GM18951 (cell line): ENCODE data around the gene ZFPM1.

ENCODE experiments used
- POLR2A ChIP-seq: IDR thresholded peaks from 4 replicates; pipeline ENCODE4 v1.6.1; 2011; ENCODE audit warnings: mild to moderate bottlenecking; ENCODE audit not compliant: insufficient read length, insufficient read depth; ENCODE audit errors: extremely low read depth
- in situ Hi-C: fragments of 300-500 bp; cut with MboI; formaldehyde crosslinking; loops from one replicate; pipeline ENCODE4 v1.12.0; 2022; ENCODE audit warnings: low sequenced_read_pairs, mixed read lengths, inconsistent platforms; ENCODE audit not compliant: unreplicated experiment

Gene ZFPM1

DNA sequence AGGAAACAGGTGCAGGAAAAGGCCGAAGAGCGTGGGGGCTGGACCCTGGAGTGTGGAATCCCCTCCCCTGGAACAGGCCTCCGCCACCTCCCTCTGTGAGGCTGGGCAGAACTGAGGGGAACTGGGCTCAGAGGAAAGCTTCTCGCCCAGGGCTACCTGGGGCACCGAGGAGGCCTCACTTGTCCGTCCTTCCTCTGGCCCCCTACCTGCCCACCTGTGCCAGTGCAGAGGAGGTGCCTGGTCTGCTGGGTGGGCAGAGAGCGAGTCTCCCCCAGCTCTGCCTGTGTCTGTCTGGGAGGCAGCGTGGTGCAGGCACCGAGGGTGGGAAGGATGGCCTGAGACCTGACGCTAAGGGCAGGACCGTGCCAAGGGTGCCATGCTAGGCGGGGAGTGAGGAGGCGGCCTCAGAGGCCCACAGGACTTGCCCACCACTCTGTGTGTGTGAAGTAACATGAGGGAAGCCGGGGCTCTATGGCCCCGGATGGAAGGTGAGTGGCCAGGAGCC is 42.2 kb downstream of the ZFPM1 start:
- no peak for TF ChIP-seq POLR2A
- in situ Hi-C loops: no loop called here

DNA sequence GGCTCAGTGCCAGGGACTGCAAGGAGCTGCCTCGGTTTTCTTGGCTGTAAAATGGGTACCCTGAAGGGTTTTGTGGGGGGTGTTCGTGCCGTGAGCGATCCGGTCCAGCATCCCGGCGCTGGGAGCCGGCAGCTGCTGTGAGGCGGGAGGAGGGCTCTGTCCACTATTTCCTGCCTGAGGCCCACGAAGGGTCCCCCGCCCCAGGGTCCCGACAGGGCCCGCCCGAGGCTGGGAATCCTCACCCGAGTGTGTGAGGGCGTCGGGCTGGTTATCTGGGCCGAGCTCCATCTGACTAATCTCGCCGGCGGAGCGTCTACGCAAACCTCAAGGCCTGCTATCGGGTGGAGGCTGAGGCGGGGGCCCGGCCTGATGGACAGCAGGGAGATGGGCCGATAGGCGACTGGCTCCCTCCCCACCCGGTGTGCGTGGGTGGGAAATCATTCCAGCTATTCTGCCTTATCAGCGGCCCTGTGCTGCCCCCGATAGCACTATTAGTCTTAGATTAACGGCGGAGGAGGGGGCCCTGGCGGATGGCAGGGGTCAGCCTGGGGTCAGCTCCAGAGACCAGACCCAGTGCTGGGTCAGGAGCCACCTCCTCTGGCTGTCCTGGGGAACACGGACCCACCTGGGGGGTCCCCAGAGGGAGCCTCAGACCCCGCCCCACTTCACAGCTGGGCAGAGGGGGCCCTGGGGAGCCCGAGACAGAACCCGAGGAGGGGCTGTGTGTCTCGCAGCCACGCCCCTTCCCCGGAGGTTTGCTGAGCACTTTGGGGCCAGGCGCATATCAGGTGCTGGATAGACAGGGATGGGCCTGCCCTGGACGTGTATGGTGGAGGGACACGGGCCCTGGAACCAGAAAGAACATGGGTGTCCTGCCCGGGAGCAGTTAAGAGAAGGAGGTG is 44.7 kb downstream of the ZFPM1 start:
- in situ Hi-C loops: no loop called here
- no peak for TF ChIP-seq POLR2A

DNA sequence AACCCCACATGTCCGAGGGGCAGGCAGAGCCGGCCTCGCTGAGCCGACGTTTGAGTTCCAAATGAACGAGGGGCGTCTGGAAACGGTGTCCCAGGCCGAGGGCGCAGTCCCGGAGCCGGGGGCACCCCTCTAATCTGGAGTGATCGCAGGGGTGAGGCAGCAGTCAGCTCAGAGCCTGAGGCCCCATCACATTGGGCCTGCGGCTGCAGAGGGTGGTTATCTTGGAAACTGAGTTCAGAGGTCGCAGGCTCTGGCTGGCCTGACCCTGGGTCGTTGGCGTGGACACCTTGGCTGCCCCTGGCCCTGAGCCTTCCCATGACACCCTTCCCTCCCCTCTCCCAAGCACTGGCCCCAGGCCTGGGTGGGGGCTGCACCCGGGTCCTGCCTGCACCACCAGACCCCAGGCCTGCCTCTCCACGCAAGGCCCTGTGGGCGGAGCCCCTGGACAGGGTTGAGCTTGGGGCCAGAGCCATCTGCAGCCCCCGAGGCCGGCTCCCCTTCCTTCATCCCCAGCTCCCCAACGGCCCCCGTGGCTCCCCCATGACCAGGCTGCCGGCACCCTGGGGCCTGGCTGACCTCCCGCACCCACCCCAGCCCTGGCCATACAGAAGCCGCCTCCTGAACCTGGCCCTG is 45.6 kb downstream of the ZFPM1 start:
- TF ChIP-seq POLR2A: no peak
- in situ Hi-C loops: no loop called here

DNA sequence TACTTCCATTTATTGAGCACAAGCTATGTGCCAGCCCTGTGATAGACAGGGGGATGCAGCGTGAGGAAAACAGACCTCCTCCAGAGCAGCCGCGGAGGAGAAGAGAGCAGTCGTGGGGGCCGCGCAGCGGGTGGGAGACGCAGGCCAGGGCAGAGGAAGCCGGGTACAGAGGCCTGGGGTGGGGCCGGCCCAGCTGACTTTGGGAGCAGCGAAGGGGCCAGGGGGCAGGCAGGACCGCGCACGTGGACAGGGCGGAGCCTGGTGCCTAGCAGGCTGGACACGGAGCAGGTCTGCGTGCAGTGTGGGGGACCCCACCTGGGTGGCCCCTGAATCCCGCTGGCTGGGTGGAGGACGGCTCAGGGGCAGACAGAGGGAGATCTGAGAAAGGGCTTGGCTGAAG is 46.2 kb downstream of the ZFPM1 start:
- in situ Hi-C loops: no loop called here
- no peak for TF ChIP-seq POLR2A

DNA sequence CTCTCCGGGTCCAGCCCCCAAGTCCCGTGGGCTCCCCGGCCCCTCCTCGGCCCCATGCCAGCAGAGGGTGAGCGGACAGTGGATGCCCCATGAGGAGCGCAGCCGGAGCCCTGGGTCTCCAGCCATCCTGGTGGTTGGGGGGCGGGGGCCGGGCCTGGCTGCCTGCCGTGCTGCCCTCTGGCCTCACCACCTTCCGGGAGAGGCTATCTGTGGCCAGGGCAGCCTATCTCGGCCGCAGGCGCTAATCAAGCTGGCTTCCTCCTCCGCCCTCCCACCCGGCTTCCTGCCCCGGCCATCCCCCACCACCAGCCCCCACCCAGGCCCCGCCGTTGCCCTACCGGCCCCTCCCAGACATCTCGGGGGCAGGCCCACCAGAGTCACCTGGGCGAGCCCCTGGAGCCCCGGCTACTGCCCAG is 46.8 kb downstream of the ZFPM1 start:
- in situ Hi-C loops: no loop called here
- no peak for TF ChIP-seq POLR2A

DNA sequence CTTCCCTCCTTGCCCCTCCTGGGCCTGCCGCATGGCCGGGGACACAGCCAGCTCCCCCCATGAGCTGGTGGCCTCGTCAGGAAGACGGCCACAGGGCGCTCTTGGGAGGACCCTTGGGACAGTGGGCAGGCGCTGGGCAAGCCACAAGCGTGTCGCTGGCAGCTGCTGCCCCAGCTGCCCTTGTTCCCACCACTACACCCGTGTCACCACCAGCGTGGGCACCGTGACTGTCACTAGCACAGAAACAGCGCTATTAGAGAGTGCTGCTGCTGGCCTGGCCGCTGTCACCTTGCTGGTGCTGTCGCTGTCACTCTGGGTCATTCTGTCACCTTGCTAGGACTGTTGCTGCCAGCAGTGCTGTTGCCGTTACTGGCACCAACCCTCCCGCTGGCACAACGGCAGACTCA is 47.2 kb downstream of the ZFPM1 start:
- no peak for TF ChIP-seq POLR2A
- in situ Hi-C loops: no loop called here

DNA sequence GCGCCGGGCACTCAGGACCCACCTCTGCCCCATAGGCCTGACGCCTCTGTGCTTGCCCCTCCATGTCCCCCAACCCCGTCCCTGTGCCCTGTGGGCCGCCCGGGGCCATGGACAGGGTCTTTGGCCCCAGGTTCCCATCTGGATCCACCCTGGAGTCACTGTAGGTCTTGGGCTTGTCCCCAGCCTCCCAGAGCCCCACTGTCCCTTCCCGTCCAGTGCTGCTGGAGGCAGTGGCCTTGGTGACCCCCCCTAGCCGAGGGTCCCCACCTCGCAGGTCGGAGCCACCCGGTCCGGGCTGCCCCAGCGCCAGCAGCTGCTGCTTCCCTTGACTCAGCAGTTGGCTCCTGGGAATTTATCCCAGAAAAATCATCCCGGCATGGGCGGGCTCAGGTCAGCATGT is 49.3 kb downstream of the ZFPM1 start:
- TF ChIP-seq POLR2A: no peak
- in situ Hi-C loops: no loop called here

DNA sequence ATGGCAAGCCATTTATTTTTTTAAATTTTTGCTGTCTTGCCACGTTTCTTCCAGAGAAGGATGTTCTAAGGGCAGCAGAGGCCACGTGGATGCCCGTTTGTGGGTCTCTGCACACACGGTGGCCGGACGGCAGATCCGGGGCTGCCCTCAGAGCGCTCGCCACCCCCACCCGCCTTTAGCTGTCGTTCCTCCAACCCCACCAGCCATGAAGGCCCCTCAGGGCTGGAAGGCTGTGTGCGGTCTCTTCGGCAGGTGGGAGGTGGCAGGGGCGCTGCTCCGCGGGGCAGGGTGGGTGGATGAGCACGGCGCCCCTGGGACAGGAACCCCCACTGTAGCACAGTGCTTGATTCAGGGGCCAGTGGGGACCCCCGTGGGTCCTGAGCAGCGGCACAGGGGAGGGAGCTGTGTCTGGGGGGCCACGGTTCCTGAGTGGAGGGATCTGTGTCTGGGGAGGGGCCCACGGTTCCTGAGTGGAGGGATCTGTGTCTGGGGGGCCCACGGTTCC is 49.7 kb downstream of the ZFPM1 start:
- in situ Hi-C loops: no loop called here
- no peak for TF ChIP-seq POLR2A

DNA sequence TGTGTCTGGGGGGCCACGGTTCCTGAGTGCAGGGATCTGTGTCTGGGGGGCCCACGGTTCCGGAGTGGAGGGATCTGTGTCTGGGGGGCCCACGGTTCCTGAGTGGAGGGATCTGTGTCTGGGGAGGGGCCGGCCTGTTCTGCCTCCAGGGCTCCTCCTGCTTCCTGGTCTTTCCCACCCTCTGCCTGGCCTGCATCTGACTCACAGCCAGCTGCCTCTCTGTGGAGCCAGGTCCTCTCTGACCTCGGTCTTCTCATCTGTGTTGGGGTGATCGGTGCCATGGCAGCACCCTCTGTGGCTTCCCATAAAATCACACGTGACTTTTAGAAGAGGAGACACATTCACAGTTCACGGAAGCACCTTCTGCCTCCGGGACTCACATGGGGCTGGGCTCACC is 50.3 kb downstream of the ZFPM1 start:
- in situ Hi-C loops: no loop called here
- no peak for TF ChIP-seq POLR2A

DNA sequence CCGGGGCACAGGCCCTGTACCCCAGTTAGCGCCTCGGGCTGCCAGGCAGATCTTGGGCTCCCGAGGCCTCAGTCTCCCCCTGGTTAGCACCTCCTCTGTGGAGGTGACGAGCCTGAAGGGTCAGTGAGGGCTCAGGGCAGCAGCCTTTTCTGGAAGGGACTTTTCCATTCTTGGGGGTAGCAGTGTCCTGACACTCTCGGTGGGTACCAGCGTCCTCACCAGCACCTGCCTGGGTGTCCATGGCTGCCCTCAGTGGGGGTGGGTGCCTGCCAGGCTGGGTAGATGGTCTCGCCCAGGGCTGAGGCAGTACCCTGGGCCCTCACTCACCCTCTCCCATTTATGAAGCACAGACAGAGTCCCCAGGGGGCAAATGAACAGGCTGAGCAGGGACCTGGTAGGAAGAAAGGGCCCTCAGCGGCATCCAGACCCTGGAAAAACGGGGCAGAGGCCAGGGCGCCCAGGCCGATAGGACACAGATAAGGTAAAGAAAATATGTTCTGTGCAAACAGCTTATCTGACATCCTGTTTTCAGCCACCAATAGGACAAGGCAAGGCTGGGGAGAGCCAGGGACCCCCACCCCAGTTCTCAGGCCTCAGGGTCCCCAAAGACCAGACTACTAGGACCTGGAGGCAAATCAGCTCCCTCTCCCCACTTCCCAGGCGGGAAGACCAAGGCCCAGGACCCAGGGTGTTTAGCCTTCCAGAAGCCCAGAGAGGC is 50.9 kb downstream of the ZFPM1 start:
- in situ Hi-C loops: no loop called here
- no peak for TF ChIP-seq POLR2A

DNA sequence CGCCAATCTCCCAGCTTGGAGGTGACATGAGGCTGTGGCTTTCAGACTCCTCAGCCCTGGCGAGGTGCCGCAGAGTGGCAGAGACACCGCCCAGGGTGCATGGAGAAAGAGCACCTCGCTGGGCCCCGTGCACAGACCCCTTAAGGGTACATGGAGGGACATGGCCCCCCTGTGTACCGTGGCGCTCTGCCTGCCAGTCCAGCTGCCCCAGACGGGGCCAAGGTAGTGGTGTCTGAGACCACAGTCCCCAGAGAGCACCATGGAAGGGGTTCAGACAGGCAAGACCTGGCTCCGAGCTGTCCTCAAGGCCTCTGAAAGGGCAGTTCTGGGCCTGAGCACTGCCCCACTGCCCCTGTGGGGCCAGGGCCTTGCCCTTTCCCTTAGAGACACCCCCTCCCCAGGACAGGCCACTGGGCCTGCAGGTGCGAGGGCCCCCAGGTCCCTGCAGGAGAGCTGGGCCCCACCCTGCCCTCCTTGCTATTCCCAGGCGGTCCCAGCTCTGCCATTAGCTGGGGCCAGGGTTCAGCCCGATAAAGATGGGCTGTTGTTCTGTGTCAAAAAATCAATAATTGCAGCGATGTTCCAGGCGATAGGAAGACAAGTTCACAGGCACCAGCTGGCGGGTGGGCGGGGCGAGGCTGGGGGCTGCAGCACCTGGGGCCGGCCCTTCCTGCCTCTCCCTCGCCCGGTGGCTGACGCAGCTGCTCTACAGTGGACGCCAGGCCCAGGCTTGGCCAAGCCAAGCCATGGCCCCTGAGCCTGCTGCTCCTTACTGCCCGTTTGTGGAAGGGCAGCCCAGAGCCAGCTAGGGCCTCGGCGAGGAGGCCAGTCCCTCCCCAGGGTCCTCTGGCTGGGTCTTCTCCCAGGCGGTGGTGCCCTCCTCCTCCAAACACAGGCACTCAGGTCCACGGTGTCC is 51.7 kb downstream of the ZFPM1 start:
- in situ Hi-C loops: no loop called here

DNA sequence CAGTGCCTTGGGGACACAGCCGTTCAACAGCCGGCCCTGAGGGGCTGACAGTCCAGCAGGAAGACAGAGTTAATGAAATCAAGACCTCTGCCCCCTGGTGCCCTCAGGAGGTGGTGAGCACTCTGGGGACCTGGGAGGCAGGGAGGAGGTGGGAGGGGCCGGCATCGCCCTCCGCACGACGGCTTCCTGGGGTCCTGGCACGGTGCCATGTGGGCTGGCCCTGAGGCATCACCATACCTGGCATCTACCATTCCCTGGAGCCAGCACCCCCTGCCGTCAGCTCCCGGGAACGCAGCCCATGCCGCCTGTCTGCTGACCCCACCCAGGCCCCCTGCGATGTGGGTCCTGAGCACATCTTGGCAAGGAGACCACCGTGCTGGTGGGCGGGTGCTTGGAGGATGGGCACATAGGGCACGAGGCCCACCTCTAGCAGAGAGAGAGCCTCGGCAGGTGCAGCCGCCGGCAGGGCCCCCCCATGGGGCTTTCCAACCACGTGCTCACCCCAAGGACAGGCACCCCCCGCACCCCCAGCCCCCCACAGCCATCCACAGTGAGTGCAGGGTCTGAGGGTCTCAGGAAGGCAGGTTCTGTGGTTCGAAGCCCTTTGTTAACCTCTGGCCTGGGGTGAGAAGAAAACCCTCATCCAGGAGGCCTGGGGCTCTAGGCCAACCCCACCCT is 52.5 kb downstream of the ZFPM1 start:
- TF ChIP-seq POLR2A: no peak
- in situ Hi-C loops: no loop called here

More for the DNA sequence above, 51.7 kb downstream of the ZFPM1 start:
- no peak for TF ChIP-seq POLR2A
